MM.1S (cell line): ENCODE measurements around the gene UNC5C.

Experiments used
- DNase-seq: peaks from one replicate; pipeline ENCODE4 v3.0.0-alpha.2; 2015
- H2AFZ ChIP-seq: fragments of 300-600 bp; sonication (generic); 2 replicates; pipeline ENCODE4 v1.6.0; 2016; ENCODE audit warnings: antibody characterized with exemption, low read length
- H3F3A ChIP-seq: fragments of 300-600 bp; sonication (generic); 2 replicates; pipeline ENCODE4 v1.6.1; 2016; ENCODE audit warnings: mild to moderate bottlenecking, antibody characterized with exemption, low read length, moderate library complexity, mixed read lengths; ENCODE audit not compliant: insufficient read depth
- H3K27ac ChIP-seq: fragments of 300-600 bp; sonication (generic); 2 replicates; pipeline ENCODE4 v1.5.1; 2016; ENCODE audit warnings: mild to moderate bottlenecking, low read length
- H3K27me3 ChIP-seq: fragments of 300-600 bp; sonication (generic); replicated peaks from 2 replicates; pipeline ENCODE4 v1.6.0; 2016; ENCODE audit warnings: low read length; ENCODE audit not compliant: insufficient read depth
- H3K36me3 ChIP-seq: fragments of 300-600 bp; sonication (generic); replicated peaks from 2 replicates; pipeline ENCODE4 v1.6.1; 2016; ENCODE audit warnings: mild to moderate bottlenecking, low read length, mixed read lengths; ENCODE audit not compliant: insufficient read depth
- H3K4me1 ChIP-seq: fragments of 300-600 bp; sonication (generic); 2 replicates; pipeline ENCODE4 v1.6.1; 2016; ENCODE audit warnings: low read length, mixed read lengths
- H3K4me2 ChIP-seq: fragments of 300-600 bp; sonication (generic); 2 replicates; pipeline ENCODE4 v1.6.0; 2016; ENCODE audit warnings: low read depth, low read length
- H3K4me3 ChIP-seq: fragments of 300-600 bp; sonication (generic); 2 replicates; pipeline ENCODE4 v1.5.1; 2016; ENCODE audit warnings: low read length, mixed read lengths
- H3K79me2 ChIP-seq: fragments of 300-600 bp; sonication (generic); 2 replicates; pipeline ENCODE4 v1.6.1; 2016; ENCODE audit warnings: mixed run types, low read length, mixed read lengths
- H3K9ac ChIP-seq: fragments of 300-600 bp; sonication (generic); 2 replicates; pipeline ENCODE4 v1.6.1; 2016; ENCODE audit warnings: low read length, mixed read lengths
- H3K9me2 ChIP-seq: fragments of 300-600 bp; sonication (generic); replicated peaks from 2 replicates; pipeline ENCODE4 v1.6.1; 2016; ENCODE audit warnings: mild to moderate bottlenecking, low read length, mixed read lengths; ENCODE audit not compliant: insufficient read depth
- H3K9me3 ChIP-seq: fragments of 300-600 bp; sonication (generic); replicated peaks from 2 replicates; pipeline ENCODE4 v1.6.1; 2016; ENCODE audit warnings: mild to moderate bottlenecking, low read length, mixed read lengths; ENCODE audit not compliant: insufficient read depth
- H4K20me1 ChIP-seq: fragments of 300-600 bp; sonication (generic); 2 replicates; pipeline ENCODE4 v1.6.1; 2016; ENCODE audit warnings: mild to moderate bottlenecking, low read length, moderate library complexity, mixed read lengths; ENCODE audit not compliant: insufficient read depth
- CTCF ChIP-seq: fragments of 300-600 bp; sonication (generic); IDR thresholded peaks from 2 replicates; pipeline ENCODE4 v1.5.1; 2016; ENCODE audit warnings: antibody characterized with exemption, low read length, mixed read lengths
- EZH2 ChIP-seq: fragments of 300-600 bp; sonication (generic); optimal IDR thresholded peaks from 2 replicates; pipeline ENCODE3; 2017; ENCODE audit warnings: low read depth, mild to moderate bottlenecking, antibody characterized with exemption, low read length, mixed read lengths
- EZH2phosphoT487 ChIP-seq: fragments of 300-600 bp; sonication (generic); IDR thresholded peaks from 2 replicates; pipeline ENCODE4 v1.6.1; 2018; ENCODE audit warnings: antibody characterized with exemption, low read length

The UNC5C gene

GRCh38 chr4:95283320-95283719 is 265.5 kb downstream of the UNC5C start:
- H3K9me2 ChIP-seq = no peaks in the 10 kb centered on the region
- no peaks in the 10 kb centered on the region for H3F3A ChIP-seq
- H3K4me3 ChIP-seq = no peak overlapping the region
- H3K79me2 ChIP-seq = no peaks in the 10 kb centered on the region
- H4K20me1 ChIP-seq = no peaks in the 10 kb centered on the region
- H3K27ac ChIP-seq = no peak overlapping the region
- no peak overlapping the region for H3K9ac ChIP-seq
- no peak for TF ChIP-seq EZH2
- TF ChIP-seq CTCF = no peak
- no peak for TF ChIP-seq EZH2phosphoT487
- H3K9me3 ChIP-seq = no peaks in the 10 kb centered on the region
- DNase-seq = no peak
- no peaks in the 10 kb centered on the region for H3K27me3 ChIP-seq
- no peak overlapping the region for H2AFZ ChIP-seq
- no peaks in the 10 kb centered on the region for H3K36me3 ChIP-seq
- H3K4me1 ChIP-seq = no peaks in the 10 kb centered on the region
- H3K4me2 ChIP-seq = no peak overlapping the region

- H4K20me1 ChIP-seq = no peaks in the 10 kb centered on the region
- no peaks in the 10 kb centered on the region for H3K4me1 ChIP-seq
- no peak overlapping the region for H3K4me2 ChIP-seq
- H3F3A ChIP-seq = no peaks in the 10 kb centered on the region
- no peak for DNase-seq
- no peak overlapping the region for H2AFZ ChIP-seq
- no peak overlapping the region for H3K27ac ChIP-seq
- no peaks in the 10 kb centered on the region for H3K79me2 ChIP-seq
- no peak overlapping the region for H3K9ac ChIP-seq
- no peaks in the 10 kb centered on the region for H3K9me3 ChIP-seq
- no peaks in the 10 kb centered on the region for H3K27me3 ChIP-seq
- H3K9me2 ChIP-seq = no peaks in the 10 kb centered on the region
- no peaks in the 10 kb centered on the region for H3K36me3 ChIP-seq
- no peak overlapping the region for H3K4me3 ChIP-seq
- TF ChIP-seq CTCF (no peak), EZH2phosphoT487 (no peak), EZH2 (no peak)
Observed at GRCh38 chr4:95272797-95273196, 276.0 kb downstream of the UNC5C start.

GRCh38 chr4:95272036-95272435 is 276.7 kb downstream of the UNC5C start:
- Histone ChIP-seq H3K79me2 (no peaks in the 10 kb centered on the region), H3K4me3 (no peak overlapping the region), H3K9me3 (no peaks in the 10 kb centered on the region), H4K20me1 (no peaks in the 10 kb centered on the region), H3K27ac (no peak overlapping the region), H3K36me3 (no peaks in the 10 kb centered on the region), H3K4me1 (no peaks in the 10 kb centered on the region), H3F3A (no peaks in the 10 kb centered on the region), H3K9ac (no peak overlapping the region), H2AFZ (no peak overlapping the region), H3K9me2 (no peaks in the 10 kb centered on the region), H3K4me2 (no peak overlapping the region), H3K27me3 (no peaks in the 10 kb centered on the region)
- no peak for DNase-seq
- no peak for TF ChIP-seq CTCF
- no peak for TF ChIP-seq EZH2phosphoT487
- no peak for TF ChIP-seq EZH2
